Right lobe of liver (tissue), 6 donors: ENCODE data around the gene TTC23. TPM values are rescaled to one million over a fixed set of nuclear protein-coding genes. Genes with fewer than 3 reads are reported as not detected.
A peak's percentile ranks its signal among the peaks of the same experiment; 100 is the strongest.

Source experiments
- ATAC-seq, 4 donors: fragments of 200-7000 bp; cut with Tn5 transposase; one replicate each; pipeline ENCODE4 v1.9.1; 2020; ENCODE audit warnings: mild to moderate bottlenecking in 4 of 4, moderate library complexity in 4 of 4
- DNase-seq, 3 donors: peaks; one replicate each; pipeline ENCODE4 v3.0.0-alpha.2; 2020
- H3K27ac ChIP-seq, 3 donors: fragments of 200-600 bp; one replicate each; pipeline ENCODE4 v1.8.0; 2022
- H3K27me3 ChIP-seq, 2 donors: fragments of 200-600 bp; one replicate each; pipeline ENCODE4 v1.8.0; 2022
- H3K36me3 ChIP-seq, 4 donors: fragments of 200-600 bp; sonication (generic) in 1 of 4; one replicate each; pipeline versions ENCODE4 v1.5.1 to v1.8.0; 2017 to 2022; ENCODE audit warnings: control low read depth in 1 of 4
- H3K4me1 ChIP-seq, 4 donors: fragments of 200-600 bp; sonication (generic) in 1 of 4; one replicate each; pipeline versions ENCODE4 v1.5.1 to v1.8.0; 2017 to 2022; ENCODE audit warnings: control low read depth in 1 of 4
- H3K4me3 ChIP-seq, 3 donors: fragments of 200-600 bp; one replicate each; pipeline ENCODE4 v1.8.0; 2022
- H3K9me3 ChIP-seq, 4 donors: fragments of 200-600 bp; sonication (generic) in 1 of 4; one replicate each; pipeline versions ENCODE4 v1.5.1 to v1.8.0; 2017 to 2022; ENCODE audit warnings: control low read depth in 1 of 4
- POLR2A ChIP-seq: fragments of 450-650 bp; IDR thresholded peaks from one replicate; pipeline ENCODE4 v1.6.1; 2017; ENCODE audit warnings: antibody characterized with exemption, mild to moderate bottlenecking
- WGBS: methylation state at CpG from one replicate; pipeline ENCODE4 v1.1.6; 2018; ENCODE audit warnings: low coverage, low lambda C conversion rate; ENCODE audit not compliant: insufficient coverage; ENCODE audit errors: missing lambda C conversion rate; 5-methylcytosine and 5-hydroxymethylcytosine counted together
- intact Hi-C, 2 donors: fragments of 100-400 bp; cut with DNase I; formaldehyde crosslinking; loops; one replicate each; pipeline versions ENCODE4 v1.11.2 to v1.14.1; 2022
- total RNA-seq, 6 experiments: library from RNA; depleted of rRNA in 2 of 6; stranded (reverse); fragments of >200 nt in 2 of 6; fragmentation: NEBNext Ultra II Directional in 3 of 6; extraction: Animal tissue kit (Norgen Biotek cat#: 25700) in 3 of 6; gene quantifications; one replicate each; pipeline versions ENCODE4 v1.1.0 to v1.2.4, GENCODE V29; 2016 to 2023
- TF ChIP-seq, protein P1 (sequence below), 4 donors: fragments of 200-600 bp in 3 of 4; fragments of 450-650 bp in 1 of 4; IDR thresholded peaks; one replicate each; pipeline versions ENCODE4 v1.5.1 to v1.8.0; 2016 to 2022; ENCODE audit warnings: antibody characterized with exemption in 4 of 4, mild to moderate bottlenecking in 2 of 4
- donor health status: DM: no; HTN: yes; CAD: no.
- donor health status: DM: no; HTN: no; CAD: no.
- donor health status: DM: no; HTN: no; CAD: no.
- donor health status: DM: no; HTN: yes; CAD: no.
- donor health status: DM: no; HTN: yes; CAD: no.

The TTC23 gene
- total RNA-seq, 6 experiments from 2014 or later = 6.1 to 18.4 (median 9.1) TPM

DNA sequence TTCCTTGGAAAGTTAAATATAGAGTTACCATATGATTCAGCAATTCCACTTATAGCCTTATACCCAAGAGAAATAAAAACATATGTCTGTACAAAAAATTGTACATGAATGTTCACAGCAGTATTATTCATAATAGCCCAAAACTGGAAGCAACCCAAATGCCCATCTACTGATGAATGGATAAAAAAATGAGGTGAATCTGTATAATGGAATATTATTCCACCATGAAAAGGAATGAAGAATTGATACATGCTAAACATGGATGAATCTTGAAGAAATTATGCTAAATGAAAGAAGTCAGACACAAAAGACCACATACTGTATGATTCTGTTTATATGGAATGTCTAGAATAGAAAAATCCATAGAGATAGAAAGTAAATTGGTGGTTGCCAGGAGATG lies 61.4 kb downstream of the TTC23 start:
- no peak overlapping the region for H3K27ac ChIP-seq
- no peaks in the 10 kb centered on the region for H3K9me3 ChIP-seq
- H3K4me1 ChIP-seq = no peaks in the 10 kb centered on the region
- intact Hi-C loops = no loop called here
- TF ChIP-seq, protein P1, sequence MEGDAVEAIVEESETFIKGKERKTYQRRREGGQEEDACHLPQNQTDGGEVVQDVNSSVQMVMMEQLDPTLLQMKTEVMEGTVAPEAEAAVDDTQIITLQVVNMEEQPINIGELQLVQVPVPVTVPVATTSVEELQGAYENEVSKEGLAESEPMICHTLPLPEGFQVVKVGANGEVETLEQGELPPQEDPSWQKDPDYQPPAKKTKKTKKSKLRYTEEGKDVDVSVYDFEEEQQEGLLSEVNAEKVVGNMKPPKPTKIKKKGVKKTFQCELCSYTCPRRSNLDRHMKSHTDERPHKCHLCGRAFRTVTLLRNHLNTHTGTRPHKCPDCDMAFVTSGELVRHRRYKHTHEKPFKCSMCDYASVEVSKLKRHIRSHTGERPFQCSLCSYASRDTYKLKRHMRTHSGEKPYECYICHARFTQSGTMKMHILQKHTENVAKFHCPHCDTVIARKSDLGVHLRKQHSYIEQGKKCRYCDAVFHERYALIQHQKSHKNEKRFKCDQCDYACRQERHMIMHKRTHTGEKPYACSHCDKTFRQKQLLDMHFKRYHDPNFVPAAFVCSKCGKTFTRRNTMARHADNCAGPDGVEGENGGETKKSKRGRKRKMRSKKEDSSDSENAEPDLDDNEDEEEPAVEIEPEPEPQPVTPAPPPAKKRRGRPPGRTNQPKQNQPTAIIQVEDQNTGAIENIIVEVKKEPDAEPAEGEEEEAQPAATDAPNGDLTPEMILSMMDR (IDR thresholded peaks at IDR 0.05) = no peak
- H3K27me3 ChIP-seq = no peaks in the 10 kb centered on the region
- no peak for DNase-seq
- no peak overlapping the region for H3K4me3 ChIP-seq
- ATAC-seq = no peak
- H3K36me3 ChIP-seq = peaks cover 0 to 5% (median 0%) of the 10 kb centered on the region in 4 donors

DNA sequence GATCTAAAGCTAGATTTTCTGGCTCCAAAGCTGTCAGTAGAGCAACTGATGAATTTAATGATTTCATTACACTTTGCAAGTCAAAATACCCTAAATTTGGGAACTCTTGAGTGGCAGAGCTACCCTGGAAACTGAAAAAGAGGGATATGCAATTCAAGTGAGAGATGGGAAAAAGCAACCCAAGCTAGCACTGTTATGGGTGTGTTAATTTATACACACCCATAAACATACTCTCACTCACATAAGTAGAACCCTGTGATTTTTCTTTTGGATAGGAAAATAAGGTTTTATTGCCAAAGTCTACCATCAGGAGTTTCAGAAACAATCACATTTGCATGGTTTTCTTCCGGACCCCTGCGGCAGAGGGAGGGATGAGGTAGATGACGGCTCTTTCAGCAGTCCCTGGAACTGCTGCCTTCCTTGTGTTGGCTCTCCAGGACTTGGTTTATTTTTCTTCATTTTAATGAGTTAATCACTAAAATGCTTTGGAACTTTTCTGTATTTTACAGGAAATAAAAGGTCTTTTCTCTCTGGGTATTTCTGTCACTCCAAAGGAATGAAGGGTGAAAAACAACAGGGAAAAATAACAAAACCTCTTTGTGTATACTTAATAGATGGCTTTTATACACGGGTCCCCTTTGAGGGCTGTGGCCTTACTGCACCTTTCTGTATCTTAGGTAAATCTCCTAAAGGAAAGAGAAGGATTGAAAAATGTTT lies 63.8 kb downstream of the TTC23 start:
- 70% methylated on average over 4 of the region's 4 CpGs for WGBS
- no peak for ATAC-seq
- intact Hi-C loops = no loop called here

DNA sequence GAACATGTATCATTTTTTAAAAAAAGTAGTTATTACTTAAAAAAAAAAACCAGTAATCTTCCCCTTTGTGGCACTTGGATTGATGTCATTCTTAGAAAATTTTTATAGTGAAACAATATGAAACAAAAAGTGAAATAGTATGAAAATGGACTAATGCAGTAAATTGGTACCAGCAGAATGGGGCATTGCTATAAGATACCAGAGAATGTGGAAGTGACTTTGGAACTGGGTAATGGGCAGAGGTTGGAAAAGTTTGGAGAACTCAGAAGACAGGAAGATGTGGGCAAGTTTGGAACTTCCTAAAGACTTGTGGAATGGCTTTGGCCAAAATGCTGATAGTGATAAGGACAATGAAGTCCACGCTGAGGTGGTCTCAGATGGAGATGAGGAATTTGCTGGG lies 66.6 kb downstream of the TTC23 start:
- intact Hi-C loops = no loop called here
- DNase-seq (no peak), ATAC-seq (no peak)
- no peak overlapping the region for H3K4me3 ChIP-seq
- no peaks in the 10 kb centered on the region for H3K27me3 ChIP-seq
- H3K4me1 ChIP-seq = no peaks in the 10 kb centered on the region
- TF ChIP-seq, protein P1 (IDR thresholded peaks at IDR 0.05) = no peak
- TF ChIP-seq POLR2A = no peak
- 78% methylated on average over 1 of the region's 1 CpG for WGBS
- no peaks in the 10 kb centered on the region for H3K36me3 ChIP-seq
- no peaks in the 10 kb centered on the region for H3K9me3 ChIP-seq
- H3K27ac ChIP-seq = no peak overlapping the region

More for the DNA sequence above, 63.8 kb downstream of the TTC23 start:
- DNase-seq = no peak
- Histone ChIP-seq H3K9me3 (no peaks in the 10 kb centered on the region), H3K27ac (no peak overlapping the region), H3K4me3 (no peak overlapping the region), H3K4me1 (no peaks in the 10 kb centered on the region), H3K36me3 (no peaks in the 10 kb centered on the region), H3K27me3 (no peaks in the 10 kb centered on the region)
- TF ChIP-seq, protein P1 (IDR thresholded peaks at IDR 0.05) = no peak
- TF ChIP-seq POLR2A = no peak

DNA sequence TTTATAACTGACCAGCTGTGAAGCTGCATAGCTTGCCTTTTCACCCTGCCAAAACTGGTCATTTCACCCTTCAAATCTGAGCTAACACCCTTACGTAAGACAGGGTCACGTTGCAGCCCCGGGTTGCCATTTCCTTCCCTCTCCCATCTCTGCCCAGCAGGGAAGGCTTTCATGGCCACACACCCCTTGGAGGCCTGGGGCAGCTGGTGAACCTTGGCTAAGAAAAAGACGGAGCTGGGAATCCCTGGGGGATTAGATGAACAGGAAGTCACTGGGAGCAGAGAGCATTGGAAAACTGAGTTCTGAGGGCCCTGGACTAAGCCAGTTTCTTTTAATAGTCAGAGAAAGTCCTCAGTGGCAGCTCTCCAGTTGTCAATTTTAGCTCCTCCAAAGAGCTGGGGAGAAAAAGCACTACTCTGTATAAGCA lies 67.8 kb downstream of the TTC23 start:
- no peak overlapping the region for H3K4me3 ChIP-seq
- H3K9me3 ChIP-seq = no peaks in the 10 kb centered on the region
- intact Hi-C loops = no loop called here
- H3K36me3 ChIP-seq = no peaks in the 10 kb centered on the region
- peak in 3 of 4 donors; percentile 29 to 54 (median 42) for ATAC-seq
- H3K4me1 ChIP-seq = no peaks in the 10 kb centered on the region
- WGBS = 40% methylated on average over 3 of the region's 4 CpGs
- H3K27me3 ChIP-seq = no peaks in the 10 kb centered on the region
- no peak for DNase-seq
- TF ChIP-seq POLR2A = no peak
- TF ChIP-seq, protein P1 (IDR thresholded peaks at IDR 0.05) = no peak
- H3K27ac ChIP-seq = no peak overlapping the region

DNA sequence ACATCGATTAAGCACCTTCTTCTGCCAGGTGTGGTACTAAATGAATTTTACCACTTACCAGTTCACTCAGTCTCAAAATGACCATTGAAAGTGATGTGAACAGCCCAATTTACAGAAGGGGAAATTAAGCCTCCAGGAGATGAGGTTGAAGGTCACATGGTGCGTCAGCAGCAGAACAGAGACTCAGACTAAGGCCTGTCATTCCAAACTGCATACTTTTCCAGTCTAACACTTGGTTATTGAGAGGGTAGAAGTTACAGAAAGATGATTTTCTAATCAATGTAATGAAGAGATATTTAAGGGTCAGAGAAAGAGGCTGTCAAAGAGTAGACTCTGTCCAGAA lies 68.4 kb downstream of the TTC23 start:
- no peaks in the 10 kb centered on the region for H3K36me3 ChIP-seq
- DNase-seq (no peak), ATAC-seq (no peak)
- TF ChIP-seq, protein P1 (IDR thresholded peaks at IDR 0.05) = no peak
- no peak for TF ChIP-seq POLR2A
- no peaks in the 10 kb centered on the region for H3K27me3 ChIP-seq
- no peak overlapping the region for H3K27ac ChIP-seq
- H3K9me3 ChIP-seq = no peaks in the 10 kb centered on the region
- no peaks in the 10 kb centered on the region for H3K4me1 ChIP-seq
- no peak overlapping the region for H3K4me3 ChIP-seq
- intact Hi-C loops = no loop called here
- WGBS = 78% methylated on average over 2 of the region's 2 CpGs
